Ishikawa (cell line): ENCODE results near the gene GGCX.

ENCODE experiments used
- CEBPB ChIP-seq: IDR thresholded peaks from 2 replicates; pipeline ENCODE4 v1.6.1; 2012
- CREB1 ChIP-seq: IDR thresholded peaks from 2 replicates; pipeline ENCODE4 v1.6.1; 2012; ENCODE audit warnings: low read depth
- EGR1 ChIP-seq: IDR thresholded peaks from 2 replicates; pipeline ENCODE4 v1.6.1; 2012
- EP300 ChIP-seq: IDR thresholded peaks from 2 replicates; pipeline ENCODE4 v1.6.1; 2012; ENCODE audit warnings: borderline replicate concordance
- FOXM1 ChIP-seq: IDR thresholded peaks from 2 replicates; pipeline ENCODE4 v1.6.1; 2012; ENCODE audit warnings: low read depth, borderline replicate concordance
- MAX ChIP-seq: IDR thresholded peaks from 2 replicates; pipeline ENCODE4 v1.6.1; 2012
- NFIC ChIP-seq: IDR thresholded peaks from 2 replicates; pipeline ENCODE4 v1.6.1; 2012
- RAD21 ChIP-seq: IDR thresholded peaks from 2 replicates; pipeline ENCODE4 v1.6.1; 2012; ENCODE audit warnings: low read depth
- TAF1 ChIP-seq: IDR thresholded peaks from 2 replicates; pipeline ENCODE4 v1.6.1; 2012; ENCODE audit warnings: low read depth, mild to moderate bottlenecking
- TCF12 ChIP-seq: IDR thresholded peaks from 2 replicates; pipeline ENCODE4 v1.6.1; 2012; ENCODE audit warnings: low read depth
- TEAD4 ChIP-seq: IDR thresholded peaks from 2 replicates; pipeline ENCODE4 v1.6.1; 2012
- USF1 ChIP-seq: IDR thresholded peaks from 2 replicates; pipeline ENCODE4 v1.6.1; 2012
- YY1 ChIP-seq: IDR thresholded peaks from 2 replicates; pipeline ENCODE4 v1.6.1; 2012; ENCODE audit warnings: low read depth
- ZBTB7A ChIP-seq: IDR thresholded peaks from 2 replicates; pipeline ENCODE4 v1.6.1; 2012; ENCODE audit warnings: low read depth
- TF ChIP-seq, protein P1 (sequence below): IDR thresholded peaks from 2 replicates; pipeline ENCODE4 v1.6.1; 2012; ENCODE audit warnings: low read depth, mild to moderate bottlenecking

GGCX gene

DNA sequence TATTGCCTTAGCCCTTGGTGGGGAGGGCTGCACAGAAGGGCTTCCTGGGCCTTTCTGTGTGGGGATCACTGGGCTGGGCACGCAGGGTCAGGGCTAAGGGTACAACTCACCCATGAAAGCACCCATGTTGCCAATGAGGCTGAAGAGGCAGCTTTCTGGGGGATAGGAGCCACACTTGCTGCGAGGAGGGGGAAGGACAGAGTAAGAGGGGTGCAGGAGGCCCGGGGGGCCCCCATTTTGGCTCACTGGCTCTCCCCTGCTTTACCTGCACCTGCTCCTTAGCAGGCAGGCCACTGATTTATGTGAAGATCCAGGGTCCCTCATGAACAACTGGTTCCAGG, 38.9 kb upstream of the GGCX start:
- TF ChIP-seq, protein P1, sequence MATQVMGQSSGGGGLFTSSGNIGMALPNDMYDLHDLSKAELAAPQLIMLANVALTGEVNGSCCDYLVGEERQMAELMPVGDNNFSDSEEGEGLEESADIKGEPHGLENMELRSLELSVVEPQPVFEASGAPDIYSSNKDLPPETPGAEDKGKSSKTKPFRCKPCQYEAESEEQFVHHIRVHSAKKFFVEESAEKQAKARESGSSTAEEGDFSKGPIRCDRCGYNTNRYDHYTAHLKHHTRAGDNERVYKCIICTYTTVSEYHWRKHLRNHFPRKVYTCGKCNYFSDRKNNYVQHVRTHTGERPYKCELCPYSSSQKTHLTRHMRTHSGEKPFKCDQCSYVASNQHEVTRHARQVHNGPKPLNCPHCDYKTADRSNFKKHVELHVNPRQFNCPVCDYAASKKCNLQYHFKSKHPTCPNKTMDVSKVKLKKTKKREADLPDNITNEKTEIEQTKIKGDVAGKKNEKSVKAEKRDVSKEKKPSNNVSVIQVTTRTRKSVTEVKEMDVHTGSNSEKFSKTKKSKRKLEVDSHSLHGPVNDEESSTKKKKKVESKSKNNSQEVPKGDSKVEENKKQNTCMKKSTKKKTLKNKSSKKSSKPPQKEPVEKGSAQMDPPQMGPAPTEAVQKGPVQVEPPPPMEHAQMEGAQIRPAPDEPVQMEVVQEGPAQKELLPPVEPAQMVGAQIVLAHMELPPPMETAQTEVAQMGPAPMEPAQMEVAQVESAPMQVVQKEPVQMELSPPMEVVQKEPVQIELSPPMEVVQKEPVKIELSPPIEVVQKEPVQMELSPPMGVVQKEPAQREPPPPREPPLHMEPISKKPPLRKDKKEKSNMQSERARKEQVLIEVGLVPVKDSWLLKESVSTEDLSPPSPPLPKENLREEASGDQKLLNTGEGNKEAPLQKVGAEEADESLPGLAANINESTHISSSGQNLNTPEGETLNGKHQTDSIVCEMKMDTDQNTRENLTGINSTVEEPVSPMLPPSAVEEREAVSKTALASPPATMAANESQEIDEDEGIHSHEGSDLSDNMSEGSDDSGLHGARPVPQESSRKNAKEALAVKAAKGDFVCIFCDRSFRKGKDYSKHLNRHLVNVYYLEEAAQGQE, result no peak
- no peak for TF ChIP-seq EGR1
- TF ChIP-seq RAD21, result no peak
- TF ChIP-seq TAF1, result no peak
- TF ChIP-seq NFIC, result no peak
- no peak for TF ChIP-seq TCF12
- no peak for TF ChIP-seq EP300
- TF ChIP-seq USF1, result no peak
- TF ChIP-seq TEAD4, result no peak
- TF ChIP-seq ZBTB7A, result no peak
- no peak for TF ChIP-seq YY1
- TF ChIP-seq FOXM1, result no peak
- TF ChIP-seq CREB1, result no peak

- TF ChIP-seq ZBTB7A (no peak), TAF1 (no peak), EGR1 (no peak), CREB1 (no peak), NFIC (no peak), EP300 (no peak), YY1 (no peak), TCF12 (no peak), USF1 (no peak), TEAD4 (no peak), CEBPB (no peak), FOXM1 (no peak)
- TF ChIP-seq, protein P1, result no peak
Observed at GRCh38 chr2:85599468-85600234, 38.4 kb upstream of the GGCX start.

- TF ChIP-seq, protein P1, result no peak
- no peak for TF ChIP-seq TCF12
- TF ChIP-seq TEAD4, result no peak
- TF ChIP-seq USF1, result no peak
- no peak for TF ChIP-seq FOXM1
- no peak for TF ChIP-seq EGR1
- no peak for TF ChIP-seq NFIC
- no peak for TF ChIP-seq EP300
- TF ChIP-seq MAX, result no peak
- no peak for TF ChIP-seq RAD21
- no peak for TF ChIP-seq YY1
- TF ChIP-seq TAF1, result no peak
- TF ChIP-seq CEBPB, result no peak
Observed at GRCh38 chr2:85598594-85599340, 37.5 kb upstream of the GGCX start.

- TF ChIP-seq ZBTB7A (no peak), TEAD4 (no peak), YY1 (no peak), MAX (no peak), EGR1 (no peak), NFIC (no peak), RAD21 (no peak), EP300 (no peak), CREB1 (no peak), TAF1 (no peak), USF1 (no peak), CEBPB (no peak), FOXM1 (no peak), TCF12 (no peak)
- TF ChIP-seq, protein P1, result no peak
Observed at GRCh38 chr2:85597241-85597640, 35.9 kb upstream of the GGCX start.
